H1 (cell line): Measurements from ENCODE around the gene MACROD2. TPM values are rescaled to one million over a fixed set of nuclear protein-coding genes. Genes with fewer than 3 reads are reported as not detected.

Source experiments
- CTCF ChIA-PET: fragments of 300-600 bp; sonication (Branson Sonifier 250); formaldehyde crosslinking; loops from one replicate; lab custom pipeline; 2021; ENCODE audit not compliant: partially characterized antibody; lab: Charles Lee
- POLR2A ChIA-PET: fragments of 300-600 bp; sonication (Branson Sonifier 250); formaldehyde crosslinking; loops from one replicate; lab custom pipeline; 2021; ENCODE audit warnings: inconsistent platforms; ENCODE audit not compliant: partially characterized antibody; lab: Charles Lee
- DNase-seq, 2 experiments: peaks; one replicate each; pipeline versions ENCODE4 v3.0.0 to v3.0.0-alpha.2; 2010 to 2022; ENCODE audit warnings: low spot score in 2 of 2, low read depth in 1 of 2, mixed read lengths in 1 of 2
- FAIRE-seq: peaks from 2 replicates; lab custom pipeline; 2011; peaks lifted over from hg19 to GRCh38; lab: Jason Lieb, UNC
- H2AFZ ChIP-seq: 2 replicates; pipeline ENCODE4 v1.8.1; 2012; ENCODE audit warnings: low read length, inconsistent platforms
- H2AK5ac ChIP-seq: 2 replicates; pipeline ENCODE4 v1.6.1; 2013; ENCODE audit warnings: low read depth, low read length
- H2BK120ac ChIP-seq: replicated peaks from 2 replicates; pipeline ENCODE3; 2013; ENCODE audit warnings: low read depth, low read length, inconsistent platforms
- H2BK12ac ChIP-seq: 2 replicates; pipeline ENCODE4 v1.6.1; 2013; ENCODE audit warnings: low read depth, low read length
- H2BK15ac ChIP-seq: 2 replicates; pipeline ENCODE4 v1.6.1; 2013; ENCODE audit warnings: low read length
- H2BK20ac ChIP-seq: 2 replicates; pipeline ENCODE4 v1.6.1; 2013; ENCODE audit warnings: low read length
- H2BK5ac ChIP-seq: 2 replicates; pipeline ENCODE4 v1.6.1; 2013; ENCODE audit warnings: low read depth, low read length
- H3K14ac ChIP-seq: 2 replicates; pipeline ENCODE4 v1.6.1; 2013; ENCODE audit warnings: inconsistent platforms; ENCODE audit not compliant: insufficient read length
- H3K18ac ChIP-seq: 2 replicates; pipeline ENCODE4 v1.6.1; 2013; ENCODE audit warnings: low read length; ENCODE audit errors: extremely low read depth
- H3K23ac ChIP-seq: 2 replicates; pipeline ENCODE4 v1.6.1; 2013; ENCODE audit warnings: inconsistent platforms; ENCODE audit not compliant: insufficient read length
- H3K23me2 ChIP-seq: 2 replicates; pipeline ENCODE4 v1.6.1; 2013; ENCODE audit warnings: low read depth, low read length
- H3K27ac ChIP-seq: 2 replicates; pipeline ENCODE4 v1.6.1; 2011; ENCODE audit warnings: low read depth, low read length, inconsistent platforms
- H3K27me3 ChIP-seq, 4 experiments: replicated peaks in 1 of 4; 1 replicate in 1 of 4; 2 replicates in 3 of 4; pipeline versions ENCODE4 v1.6.1 to v1.8.1; 2011 to 2013; ENCODE audit warnings: low read length in 3 of 4, mild to moderate bottlenecking in 3 of 4, inconsistent platforms in 2 of 4, mixed read lengths in 2 of 4, moderate library complexity in 1 of 4; ENCODE audit not compliant: control insufficient read depth in 3 of 4, insufficient read depth in 3 of 4; ENCODE audit errors: extremely low read depth in 1 of 4
- H3K36me3 ChIP-seq, 4 experiments: 2 replicates each; pipeline versions ENCODE4 v1.6.1 to v1.8.1; 2011 to 2013; ENCODE audit warnings: mild to moderate bottlenecking in 4 of 4, low read length in 3 of 4, moderate library complexity in 2 of 4, control low read depth in 1 of 4, inconsistent platforms in 1 of 4; ENCODE audit not compliant: insufficient read depth in 4 of 4, control insufficient read depth in 2 of 4
- H3K4ac ChIP-seq: replicated peaks from 2 replicates; pipeline ENCODE3; 2013; ENCODE audit warnings: low read length, low read depth, mixed read lengths, inconsistent platforms; ENCODE audit not compliant: insufficient read length
- H3K4me1 ChIP-seq, 4 experiments: replicated peaks in 1 of 4; 1 replicate in 1 of 4; 2 replicates in 3 of 4; pipeline versions ENCODE4 v1.6.1 to v1.8.1; 2011 to 2013; ENCODE audit warnings: low read length in 3 of 4, inconsistent platforms in 2 of 4, mixed read lengths in 1 of 4; ENCODE audit not compliant: insufficient read depth in 4 of 4, control insufficient read depth in 3 of 4
- H3K4me2 ChIP-seq, 2 experiments: 2 replicates each; pipeline versions ENCODE4 v1.6.1 to v1.8.1; 2011 to 2013; ENCODE audit warnings: low read depth in 2 of 2, low read length in 2 of 2, control low read depth in 1 of 2, inconsistent platforms in 1 of 2, mild to moderate bottlenecking in 1 of 2; ENCODE audit not compliant: insufficient read depth in 1 of 2
- H3K4me3 ChIP-seq, 4 experiments: fragments of 200-600, 300-600 bp in 1 of 4; sonication (generic), shearing (Covaris generic), sonication (Bioruptor Twin) in 1 of 4; 2 replicates each; pipeline versions ENCODE4 v1.5.1 to v1.8.1; 2011 to 2016; ENCODE audit warnings: low read length in 4 of 4, low read depth in 3 of 4, control low read depth in 2 of 4, inconsistent platforms in 2 of 4, mild to moderate bottlenecking in 2 of 4, mixed read lengths in 1 of 4, moderate library complexity in 1 of 4; ENCODE audit not compliant: insufficient read depth in 2 of 4; ENCODE audit errors: extremely low read depth in 1 of 4
- H3K56ac ChIP-seq: replicated peaks from 2 replicates; pipeline ENCODE3; 2013; ENCODE audit warnings: low read depth, mild to moderate bottlenecking, mixed read lengths, low read length, inconsistent platforms; ENCODE audit not compliant: insufficient read length
- H3K79me1 ChIP-seq: 2 replicates; pipeline ENCODE4 v1.6.1; 2013; ENCODE audit warnings: low read depth, low read length, control low read depth
- H3K79me2 ChIP-seq, 2 experiments: 2 replicates each; pipeline versions ENCODE4 v1.6.1 to v1.8.1; 2012 to 2013; ENCODE audit warnings: low read length in 2 of 2, mild to moderate bottlenecking in 2 of 2, inconsistent platforms in 1 of 2; ENCODE audit not compliant: insufficient read depth in 2 of 2, control insufficient read depth in 1 of 2
- H3K9ac ChIP-seq, 4 experiments: replicated peaks in 1 of 4; 1 replicate in 1 of 4; 2 replicates in 3 of 4; pipeline versions ENCODE4 v1.6.1 to v1.8.1; 2011 to 2013; ENCODE audit warnings: low read depth in 3 of 4, low read length in 3 of 4, control low read depth in 2 of 4, mild to moderate bottlenecking in 2 of 4, moderate library complexity in 2 of 4, inconsistent platforms in 1 of 4; ENCODE audit errors: extremely low read depth in 1 of 4
- H3K9me3 ChIP-seq, 2 experiments: 2 replicates each; pipeline versions ENCODE4 v1.6.1 to v1.8.1; 2012 to 2013; ENCODE audit warnings: mild to moderate bottlenecking in 2 of 2, moderate library complexity in 2 of 2, control low read depth in 1 of 2, inconsistent platforms in 1 of 2, low read depth in 1 of 2, low read length in 1 of 2, mixed read lengths in 1 of 2; ENCODE audit not compliant: insufficient read depth in 2 of 2
- H4K20me1 ChIP-seq, 2 experiments: replicated peaks in 1 of 2; 2 replicates each; pipeline versions ENCODE3 to v1.8.1; 2011 to 2013; ENCODE audit warnings: inconsistent platforms in 2 of 2, low read length in 2 of 2, mild to moderate bottlenecking in 1 of 2; ENCODE audit not compliant: insufficient read depth in 2 of 2, control insufficient read depth in 1 of 2
- H4K5ac ChIP-seq: 2 replicates; pipeline ENCODE4 v1.6.1; 2013; ENCODE audit warnings: low read length, low read depth, mixed read lengths, inconsistent platforms; ENCODE audit not compliant: insufficient read length
- H4K8ac ChIP-seq: 2 replicates; pipeline ENCODE4 v1.8.0; 2013; ENCODE audit warnings: mild to moderate bottlenecking, moderate library complexity, low read length, inconsistent platforms; ENCODE audit not compliant: insufficient read depth; ENCODE audit errors: extremely low read depth
- H4K91ac ChIP-seq: replicated peaks from 2 replicates; pipeline ENCODE3; 2013; ENCODE audit warnings: low read length, mixed read lengths, inconsistent platforms; ENCODE audit not compliant: insufficient read length
- polyA plus RNA-seq, 7 experiments: library from polyadenylated mRNA; depleted of rRNA in 3 of 7; stranded (reverse) in 5 of 7; unstranded in 2 of 7; fragments of >200 nt in 5 of 7; fragments of 200-250 nt in 2 of 7; gene quantifications; 1 replicate in 5 of 7; 2 replicates in 1 of 7; 4 replicates in 1 of 7; pipeline versions ENCODE4 v1.2.1 to v1.2.3, GENCODE V29; 2011 to 2013; ENCODE audit warnings: missing spikeins in 2 of 7, mixed read lengths in 2 of 7
- total RNA-seq: library from RNA; stranded (reverse); fragmentation: NEBNext Ultra II Directional; extraction: Animal tissue kit (Norgen Biotek cat#: 25700); gene quantifications from 2 replicates; pipeline ENCODE4 v1.2.1, GENCODE V29; 2021
- TF ChIP-seq, protein P1 (sequence below): fragments of 300-600 bp; sonication (generic); IDR thresholded peaks from 2 replicates; pipeline ENCODE4 v1.7.1; 2012; ENCODE audit warnings: low read length, moderate library complexity, mild to moderate bottlenecking, inconsistent platforms; ENCODE audit not compliant: insufficient replicate concordance

MACROD2 gene
- total and polyA plus RNA-seq, 2 of the 8 experiments (the other 6 are each of a cell fraction or from before 2014, with no cell fraction given), result 0.70 to 3.9 TPM

DNA sequence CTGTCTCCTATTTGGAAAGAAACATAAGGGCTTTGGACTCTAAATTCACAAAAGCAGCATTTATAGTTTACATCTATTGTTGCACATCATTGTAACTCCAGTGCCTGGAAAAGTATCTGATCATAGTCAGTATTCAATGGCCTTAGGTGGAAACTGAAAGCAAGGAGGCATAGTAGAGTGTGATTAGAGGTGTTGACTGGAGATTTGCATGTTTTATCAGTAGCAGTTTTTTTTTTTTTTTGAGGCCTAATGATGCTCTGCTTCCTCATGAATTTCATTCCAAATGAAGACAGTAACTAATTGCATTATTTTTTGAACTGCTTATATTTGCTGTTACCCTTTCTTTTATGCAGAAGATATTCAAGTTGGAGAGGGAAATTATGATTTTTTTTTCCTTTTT is 555.3 kb downstream of the MACROD2 start:
- H3K27ac ChIP-seq, result no peak overlapping the region
- no peak overlapping the region for H3K14ac ChIP-seq
- H3K56ac ChIP-seq, result no peak overlapping the region
- H3K9me3 ChIP-seq, result no peaks in the 10 kb centered on the region
- no peak overlapping the region for H3K9ac ChIP-seq
- H3K4ac ChIP-seq, result no peak overlapping the region
- H2AFZ ChIP-seq, result no peak overlapping the region
- H3K18ac ChIP-seq, result no peak overlapping the region
- H4K91ac ChIP-seq, result no peak overlapping the region
- no peak for DNase-seq
- CTCF ChIA-PET, result no interaction called here
- no peak overlapping the region for H2BK5ac ChIP-seq
- H2BK120ac ChIP-seq, result no peak overlapping the region
- FAIRE-seq, result no peak
- no peak overlapping the region for H2BK12ac ChIP-seq
- no peak overlapping the region for H2BK15ac ChIP-seq
- no peak overlapping the region for H4K5ac ChIP-seq
- no peak overlapping the region for H2AK5ac ChIP-seq
- no peaks in the 10 kb centered on the region for H4K20me1 ChIP-seq
- no peak overlapping the region for H3K4me2 ChIP-seq
- H3K23me2 ChIP-seq, result no peaks in the 10 kb centered on the region
- no peak overlapping the region for H4K8ac ChIP-seq
- H3K79me1 ChIP-seq, result no peaks in the 10 kb centered on the region
- no peak overlapping the region for H2BK20ac ChIP-seq
- H3K36me3 ChIP-seq, result no peaks in the 10 kb centered on the region
- H3K4me3 ChIP-seq, result no peak overlapping the region
- no peaks in the 10 kb centered on the region for H3K27me3 ChIP-seq
- H3K4me1 ChIP-seq, result no peaks in the 10 kb centered on the region
- POLR2A ChIA-PET, result no interaction called here
- no peak overlapping the region for H3K23ac ChIP-seq
- no peaks in the 10 kb centered on the region for H3K79me2 ChIP-seq
- TF ChIP-seq, protein P1, sequence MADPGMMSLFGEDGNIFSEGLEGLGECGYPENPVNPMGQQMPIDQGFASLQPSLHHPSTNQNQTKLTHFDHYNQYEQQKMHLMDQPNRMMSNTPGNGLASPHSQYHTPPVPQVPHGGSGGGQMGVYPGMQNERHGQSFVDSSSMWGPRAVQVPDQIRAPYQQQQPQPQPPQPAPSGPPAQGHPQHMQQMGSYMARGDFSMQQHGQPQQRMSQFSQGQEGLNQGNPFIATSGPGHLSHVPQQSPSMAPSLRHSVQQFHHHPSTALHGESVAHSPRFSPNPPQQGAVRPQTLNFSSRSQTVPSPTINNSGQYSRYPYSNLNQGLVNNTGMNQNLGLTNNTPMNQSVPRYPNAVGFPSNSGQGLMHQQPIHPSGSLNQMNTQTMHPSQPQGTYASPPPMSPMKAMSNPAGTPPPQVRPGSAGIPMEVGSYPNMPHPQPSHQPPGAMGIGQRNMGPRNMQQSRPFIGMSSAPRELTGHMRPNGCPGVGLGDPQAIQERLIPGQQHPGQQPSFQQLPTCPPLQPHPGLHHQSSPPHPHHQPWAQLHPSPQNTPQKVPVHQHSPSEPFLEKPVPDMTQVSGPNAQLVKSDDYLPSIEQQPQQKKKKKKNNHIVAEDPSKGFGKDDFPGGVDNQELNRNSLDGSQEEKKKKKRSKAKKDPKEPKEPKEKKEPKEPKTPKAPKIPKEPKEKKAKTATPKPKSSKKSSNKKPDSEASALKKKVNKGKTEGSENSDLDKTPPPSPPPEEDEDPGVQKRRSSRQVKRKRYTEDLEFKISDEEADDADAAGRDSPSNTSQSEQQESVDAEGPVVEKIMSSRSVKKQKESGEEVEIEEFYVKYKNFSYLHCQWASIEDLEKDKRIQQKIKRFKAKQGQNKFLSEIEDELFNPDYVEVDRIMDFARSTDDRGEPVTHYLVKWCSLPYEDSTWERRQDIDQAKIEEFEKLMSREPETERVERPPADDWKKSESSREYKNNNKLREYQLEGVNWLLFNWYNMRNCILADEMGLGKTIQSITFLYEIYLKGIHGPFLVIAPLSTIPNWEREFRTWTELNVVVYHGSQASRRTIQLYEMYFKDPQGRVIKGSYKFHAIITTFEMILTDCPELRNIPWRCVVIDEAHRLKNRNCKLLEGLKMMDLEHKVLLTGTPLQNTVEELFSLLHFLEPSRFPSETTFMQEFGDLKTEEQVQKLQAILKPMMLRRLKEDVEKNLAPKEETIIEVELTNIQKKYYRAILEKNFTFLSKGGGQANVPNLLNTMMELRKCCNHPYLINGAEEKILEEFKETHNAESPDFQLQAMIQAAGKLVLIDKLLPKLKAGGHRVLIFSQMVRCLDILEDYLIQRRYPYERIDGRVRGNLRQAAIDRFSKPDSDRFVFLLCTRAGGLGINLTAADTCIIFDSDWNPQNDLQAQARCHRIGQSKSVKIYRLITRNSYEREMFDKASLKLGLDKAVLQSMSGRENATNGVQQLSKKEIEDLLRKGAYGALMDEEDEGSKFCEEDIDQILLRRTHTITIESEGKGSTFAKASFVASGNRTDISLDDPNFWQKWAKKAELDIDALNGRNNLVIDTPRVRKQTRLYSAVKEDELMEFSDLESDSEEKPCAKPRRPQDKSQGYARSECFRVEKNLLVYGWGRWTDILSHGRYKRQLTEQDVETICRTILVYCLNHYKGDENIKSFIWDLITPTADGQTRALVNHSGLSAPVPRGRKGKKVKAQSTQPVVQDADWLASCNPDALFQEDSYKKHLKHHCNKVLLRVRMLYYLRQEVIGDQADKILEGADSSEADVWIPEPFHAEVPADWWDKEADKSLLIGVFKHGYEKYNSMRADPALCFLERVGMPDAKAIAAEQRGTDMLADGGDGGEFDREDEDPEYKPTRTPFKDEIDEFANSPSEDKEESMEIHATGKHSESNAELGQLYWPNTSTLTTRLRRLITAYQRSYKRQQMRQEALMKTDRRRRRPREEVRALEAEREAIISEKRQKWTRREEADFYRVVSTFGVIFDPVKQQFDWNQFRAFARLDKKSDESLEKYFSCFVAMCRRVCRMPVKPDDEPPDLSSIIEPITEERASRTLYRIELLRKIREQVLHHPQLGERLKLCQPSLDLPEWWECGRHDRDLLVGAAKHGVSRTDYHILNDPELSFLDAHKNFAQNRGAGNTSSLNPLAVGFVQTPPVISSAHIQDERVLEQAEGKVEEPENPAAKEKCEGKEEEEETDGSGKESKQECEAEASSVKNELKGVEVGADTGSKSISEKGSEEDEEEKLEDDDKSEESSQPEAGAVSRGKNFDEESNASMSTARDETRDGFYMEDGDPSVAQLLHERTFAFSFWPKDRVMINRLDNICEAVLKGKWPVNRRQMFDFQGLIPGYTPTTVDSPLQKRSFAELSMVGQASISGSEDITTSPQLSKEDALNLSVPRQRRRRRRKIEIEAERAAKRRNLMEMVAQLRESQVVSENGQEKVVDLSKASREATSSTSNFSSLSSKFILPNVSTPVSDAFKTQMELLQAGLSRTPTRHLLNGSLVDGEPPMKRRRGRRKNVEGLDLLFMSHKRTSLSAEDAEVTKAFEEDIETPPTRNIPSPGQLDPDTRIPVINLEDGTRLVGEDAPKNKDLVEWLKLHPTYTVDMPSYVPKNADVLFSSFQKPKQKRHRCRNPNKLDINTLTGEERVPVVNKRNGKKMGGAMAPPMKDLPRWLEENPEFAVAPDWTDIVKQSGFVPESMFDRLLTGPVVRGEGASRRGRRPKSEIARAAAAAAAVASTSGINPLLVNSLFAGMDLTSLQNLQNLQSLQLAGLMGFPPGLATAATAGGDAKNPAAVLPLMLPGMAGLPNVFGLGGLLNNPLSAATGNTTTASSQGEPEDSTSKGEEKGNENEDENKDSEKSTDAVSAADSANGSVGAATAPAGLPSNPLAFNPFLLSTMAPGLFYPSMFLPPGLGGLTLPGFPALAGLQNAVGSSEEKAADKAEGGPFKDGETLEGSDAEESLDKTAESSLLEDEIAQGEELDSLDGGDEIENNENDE, result no peak
